ENCODE results near the gene CLCNKA. TPM values are rescaled to one million over a fixed set of nuclear protein-coding genes. Genes with fewer than 3 reads are reported as not detected.
A peak's percentile ranks its signal among the peaks of the same experiment; 100 is the strongest.
"Not testable (repeated sequence)": the region's sequence is repeated elsewhere in the genome, so short reads cannot be mapped to it uniquely, and the experiment has no call there.

Gene CLCNKA
- polyA plus RNA-seq, 1 donor from 2014 or later: not detected

DNA sequence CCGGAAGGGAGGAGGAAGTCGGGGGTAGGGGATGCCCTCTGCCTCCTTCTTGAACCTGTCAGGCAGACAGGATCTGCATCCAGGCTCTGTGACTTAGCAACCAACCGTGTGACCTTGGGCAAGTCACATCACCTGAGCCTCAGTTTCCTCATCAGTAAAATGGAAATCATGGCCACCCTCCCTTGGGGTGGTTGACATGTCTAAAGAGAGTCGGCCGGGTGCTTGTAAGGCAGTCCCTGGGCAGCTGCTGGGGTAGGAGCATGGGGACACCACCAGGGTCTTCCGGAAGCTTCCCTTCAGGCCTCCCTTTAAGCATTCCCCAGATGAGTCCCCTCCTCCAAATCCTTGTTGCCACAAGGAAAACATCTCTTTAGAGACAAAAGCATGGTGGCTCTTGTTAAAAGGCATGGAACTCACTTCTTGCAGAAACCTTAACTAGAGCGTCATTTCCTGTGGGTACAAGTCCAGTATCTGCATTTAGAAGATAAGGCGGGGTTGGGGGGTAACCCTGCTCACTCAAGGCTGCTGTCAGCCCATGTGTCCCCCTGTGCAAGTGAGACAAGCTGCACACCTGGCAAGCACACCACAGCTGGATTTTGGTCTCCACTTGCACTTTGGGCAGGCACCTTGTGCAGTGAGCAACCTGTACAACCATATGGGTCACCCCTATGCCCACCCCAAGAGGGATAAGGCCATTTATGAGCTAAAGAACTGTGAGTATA, 32.1 kb downstream of the CLCNKA start:
- Mint-ChIP-seq H3K27ac (no peak overlapping the region), H3K9me3 (no peaks in the 10 kb centered on the region), H3K4me3 (peak overlapping the region in 1 of 4 donors; percentile 47), H3K27me3 (peaks cover 3% of the 10 kb centered on the region), H3K4me1 (peaks cover 0 to 6% (median 6%) of the 10 kb centered on the region in 3 donors), H3K36me3 (no peaks in the 10 kb centered on the region)

DNA sequence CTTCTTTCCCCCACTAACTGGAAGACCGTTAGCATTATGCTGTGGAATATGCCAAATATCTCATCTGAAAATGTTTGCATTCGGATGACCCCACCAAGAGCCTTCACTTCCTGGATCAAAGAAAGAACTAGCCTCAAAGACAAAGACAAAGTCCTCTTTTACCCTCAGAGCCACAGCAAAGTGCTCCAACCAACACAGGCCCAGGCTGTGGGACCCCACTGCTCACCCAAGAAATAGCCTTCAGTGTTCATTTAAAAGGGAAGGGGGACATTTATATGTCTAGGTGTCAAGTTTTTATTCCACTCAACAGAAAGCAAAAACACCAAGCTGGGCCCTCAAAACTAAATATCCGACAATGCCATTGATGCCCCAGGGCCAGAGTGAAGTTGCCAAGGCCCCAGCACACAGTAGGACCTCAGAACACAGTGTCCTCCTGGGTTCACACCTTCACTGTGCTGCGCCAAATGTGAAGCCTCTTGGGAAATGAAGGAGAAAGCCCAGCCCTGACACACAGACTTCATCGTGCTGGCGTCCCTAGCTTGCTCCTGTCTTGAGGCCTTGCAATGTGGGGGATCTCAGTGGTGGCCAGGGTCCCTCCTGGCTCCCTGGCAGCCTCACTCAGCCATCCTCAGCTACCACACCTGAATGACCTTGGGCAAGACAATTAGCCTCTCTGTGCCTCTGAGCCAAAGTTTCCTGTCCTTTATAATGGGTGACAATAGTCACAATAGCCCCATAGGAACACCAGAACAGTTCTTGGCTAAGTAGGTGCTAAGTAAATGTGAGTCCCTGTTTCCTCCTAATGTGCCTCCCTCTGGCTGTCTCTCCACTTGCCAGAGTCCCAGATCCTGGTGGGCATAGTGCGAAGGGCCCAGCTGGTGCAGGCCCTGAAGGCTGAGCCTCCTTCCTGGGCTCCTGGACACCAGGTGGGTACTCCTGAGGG, 33.0 kb downstream of the CLCNKA start:
- peaks cover 1% of the 10 kb centered on the region for H3K27me3 Mint-ChIP-seq
- H3K27ac Mint-ChIP-seq: no peak overlapping the region
- H3K4me1 Mint-ChIP-seq: peaks cover 0 to 6% (median 4%) of the 10 kb centered on the region in 3 donors
- H3K9me3 Mint-ChIP-seq: no peaks in the 10 kb centered on the region
- H3K36me3 Mint-ChIP-seq: no peaks in the 10 kb centered on the region
- no peak overlapping the region for H3K4me3 Mint-ChIP-seq

DNA sequence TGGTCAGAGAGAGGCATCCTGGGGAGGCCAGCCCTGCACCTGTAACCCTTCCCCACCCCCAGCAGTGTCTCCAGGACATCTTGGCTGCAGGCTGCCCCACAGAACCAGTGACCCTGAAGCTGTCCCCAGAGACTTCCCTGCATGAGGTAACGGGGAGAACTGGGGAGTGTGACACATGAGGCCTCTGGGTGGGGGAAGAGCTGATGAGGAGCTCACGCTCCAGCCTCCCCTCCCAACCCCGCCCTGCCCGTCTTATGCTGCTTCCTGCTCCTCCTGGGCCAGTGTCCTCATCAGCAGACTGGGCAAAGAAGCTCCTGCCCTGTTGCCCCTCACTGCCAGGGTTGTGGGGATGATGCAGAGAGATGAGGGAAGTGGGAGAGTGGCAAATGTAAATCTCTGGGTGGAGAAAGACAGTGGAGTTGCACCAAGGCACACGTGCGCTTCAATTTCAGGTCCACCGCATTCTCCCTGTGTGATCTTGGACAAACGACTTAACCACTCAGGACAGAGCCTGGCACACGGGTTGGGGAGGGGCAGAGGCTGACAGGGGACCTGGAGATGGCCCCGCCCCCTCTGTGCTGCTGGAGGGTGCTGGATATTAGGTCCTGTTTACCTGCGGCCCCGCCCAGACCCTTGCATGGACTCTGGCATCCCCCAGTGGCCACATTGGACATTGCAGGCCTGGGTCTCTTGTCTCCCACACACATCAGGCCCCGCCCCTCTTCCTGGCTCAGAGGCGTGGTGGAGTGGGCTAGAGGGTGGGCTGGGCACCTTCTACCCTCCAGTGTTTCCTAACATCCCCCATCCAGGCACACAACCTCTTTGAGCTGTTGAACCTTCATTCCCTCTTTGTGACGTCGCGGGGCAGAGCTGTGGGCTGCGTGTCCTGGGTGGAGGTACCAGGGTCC, 34.0 kb downstream of the CLCNKA start:
- H3K4me1 Mint-ChIP-seq: peaks cover 0 to 6% (median 4%) of the 10 kb centered on the region in 3 donors
- no peaks in the 10 kb centered on the region for H3K9me3 Mint-ChIP-seq
- H3K27me3 Mint-ChIP-seq: peaks cover 5% of the 10 kb centered on the region
- no peak overlapping the region for H3K27ac Mint-ChIP-seq
- H3K36me3 Mint-ChIP-seq: no peaks in the 10 kb centered on the region
- H3K4me3 Mint-ChIP-seq: peak overlapping the region in 2 of 4 donors; percentile 60 to 67

DNA sequence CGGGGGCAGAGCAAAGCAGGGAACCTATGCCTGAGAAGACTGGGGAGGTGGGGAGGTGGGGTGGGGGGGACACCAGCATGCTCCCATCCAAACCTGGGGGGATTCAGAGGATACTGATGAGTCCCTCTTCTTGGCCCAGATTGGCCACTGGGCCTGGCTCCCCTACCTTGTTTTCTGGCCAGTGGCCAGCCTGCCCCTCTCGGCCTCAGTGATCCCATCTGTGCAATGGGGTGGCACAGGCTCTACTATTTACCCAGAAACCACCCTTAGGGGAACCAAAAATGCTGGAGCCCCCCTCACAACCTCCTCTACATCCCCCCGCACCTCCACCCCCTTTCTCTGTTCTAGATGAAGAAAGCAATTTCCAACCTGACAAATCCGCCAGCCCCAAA, 34.7 kb downstream of the CLCNKA start:
- H3K27ac Mint-ChIP-seq, H3K9me3 Mint-ChIP-seq, H3K36me3 Mint-ChIP-seq: not testable (repeated sequence)

DNA sequence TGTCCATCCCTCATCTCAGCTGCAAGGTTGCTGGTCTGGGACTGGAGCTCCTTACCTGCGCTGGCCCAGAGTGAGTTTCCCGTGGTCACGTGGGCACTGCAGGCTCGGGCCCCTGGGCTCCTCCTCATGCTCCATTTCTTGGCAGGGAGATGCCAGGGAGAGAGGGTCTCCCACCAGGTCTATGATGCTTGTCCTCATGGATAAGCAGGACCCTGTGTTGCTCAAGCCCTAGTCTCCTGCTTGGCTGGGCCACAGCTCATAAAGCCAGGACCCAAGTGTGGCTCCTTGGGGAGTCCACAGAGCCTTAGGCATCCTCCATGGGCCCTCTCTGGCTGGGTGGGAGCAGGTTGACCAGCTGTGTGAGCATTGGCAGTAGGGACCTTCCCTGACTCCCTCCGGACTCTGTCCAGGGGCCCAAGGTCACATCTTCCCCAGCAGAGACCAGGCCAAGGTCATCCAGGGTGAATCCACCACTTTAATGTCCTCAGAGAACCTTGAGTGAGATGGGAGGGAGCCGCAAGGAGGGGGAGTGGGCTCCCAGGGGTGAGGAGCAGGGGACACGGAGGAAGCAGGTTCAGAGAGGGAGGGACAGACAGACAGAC, 35.6 kb downstream of the CLCNKA start:
- H3K4me3 Mint-ChIP-seq, H3K4me1 Mint-ChIP-seq, H3K9me3 Mint-ChIP-seq, H3K27me3 Mint-ChIP-seq, H3K27ac Mint-ChIP-seq, H3K36me3 Mint-ChIP-seq: not testable (repeated sequence)

More for the DNA sequence above, 34.7 kb downstream of the CLCNKA start:
- not testable (repeated sequence) for H3K4me3 Mint-ChIP-seq, H3K27me3 Mint-ChIP-seq, H3K4me1 Mint-ChIP-seq

DNA sequence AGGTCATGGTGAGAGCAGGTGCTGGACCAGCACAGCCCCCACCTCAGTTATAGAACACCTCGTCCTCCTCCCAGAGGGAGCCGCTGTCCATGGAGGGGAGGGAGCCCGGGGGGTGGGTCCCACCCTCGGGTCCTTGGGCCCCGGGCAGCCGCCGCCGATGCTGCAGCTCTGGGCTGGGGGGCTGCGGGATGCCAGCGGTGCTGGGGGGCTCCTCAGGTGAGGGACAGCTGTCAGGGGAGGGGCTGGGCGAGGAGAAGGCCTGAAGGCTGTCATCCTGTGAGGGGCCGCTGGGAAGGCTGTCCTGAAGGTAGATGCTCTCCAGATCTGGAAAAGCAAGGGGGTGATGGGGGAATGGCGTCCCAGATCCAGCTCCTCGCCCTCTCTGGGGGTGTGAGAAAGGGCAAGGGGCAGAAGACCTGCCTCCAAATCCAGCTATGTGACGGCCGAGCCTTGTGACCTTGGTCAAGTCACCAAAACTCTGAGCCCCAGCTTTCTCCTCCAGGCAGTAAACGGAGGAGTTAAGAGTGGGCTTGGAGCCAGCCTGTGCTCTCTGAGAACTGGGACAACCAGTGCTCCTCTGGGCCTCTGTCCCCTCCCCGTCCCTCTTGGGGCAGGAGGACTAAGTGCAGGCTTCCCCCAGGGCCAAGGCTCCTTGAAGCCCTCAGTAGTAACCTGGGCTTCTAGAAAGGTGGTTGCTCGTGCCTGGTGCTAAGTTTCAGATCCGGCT, 36.7 kb downstream of the CLCNKA start:
- not testable (repeated sequence) for H3K36me3 Mint-ChIP-seq, H3K27me3 Mint-ChIP-seq, H3K9me3 Mint-ChIP-seq, H3K4me3 Mint-ChIP-seq, H3K27ac Mint-ChIP-seq, H3K4me1 Mint-ChIP-seq

DNA sequence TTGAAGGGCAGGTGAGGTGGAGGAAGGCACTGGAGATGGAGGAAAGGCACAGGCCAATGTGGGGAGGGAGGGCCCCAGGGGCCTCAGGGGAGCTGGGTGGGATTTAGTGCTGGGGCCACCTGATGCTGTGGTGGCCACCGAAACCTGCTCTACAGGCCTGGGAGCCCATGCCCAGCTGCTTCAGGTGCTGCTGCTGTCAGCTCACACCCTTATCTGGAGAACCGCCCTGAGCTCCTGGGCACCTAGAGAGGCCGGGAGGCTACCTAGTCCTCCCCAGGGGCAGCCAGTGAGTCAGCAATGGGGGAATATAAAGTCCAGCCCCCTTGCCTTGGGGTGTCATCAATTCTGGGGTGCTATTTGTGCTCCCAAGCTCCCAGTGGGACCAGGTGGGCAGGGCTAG, 39.4 kb downstream of the CLCNKA start:
- Mint-ChIP-seq H3K27ac (no peak overlapping the region), H3K4me3 (no peak overlapping the region), H3K4me1 (peaks cover 0 to 2% (median under 1%) of the 10 kb centered on the region in 3 donors), H3K9me3 (no peaks in the 10 kb centered on the region), H3K27me3 (peaks cover 17% of the 10 kb centered on the region), H3K36me3 (peaks cover 1% of the 10 kb centered on the region)

DNA sequence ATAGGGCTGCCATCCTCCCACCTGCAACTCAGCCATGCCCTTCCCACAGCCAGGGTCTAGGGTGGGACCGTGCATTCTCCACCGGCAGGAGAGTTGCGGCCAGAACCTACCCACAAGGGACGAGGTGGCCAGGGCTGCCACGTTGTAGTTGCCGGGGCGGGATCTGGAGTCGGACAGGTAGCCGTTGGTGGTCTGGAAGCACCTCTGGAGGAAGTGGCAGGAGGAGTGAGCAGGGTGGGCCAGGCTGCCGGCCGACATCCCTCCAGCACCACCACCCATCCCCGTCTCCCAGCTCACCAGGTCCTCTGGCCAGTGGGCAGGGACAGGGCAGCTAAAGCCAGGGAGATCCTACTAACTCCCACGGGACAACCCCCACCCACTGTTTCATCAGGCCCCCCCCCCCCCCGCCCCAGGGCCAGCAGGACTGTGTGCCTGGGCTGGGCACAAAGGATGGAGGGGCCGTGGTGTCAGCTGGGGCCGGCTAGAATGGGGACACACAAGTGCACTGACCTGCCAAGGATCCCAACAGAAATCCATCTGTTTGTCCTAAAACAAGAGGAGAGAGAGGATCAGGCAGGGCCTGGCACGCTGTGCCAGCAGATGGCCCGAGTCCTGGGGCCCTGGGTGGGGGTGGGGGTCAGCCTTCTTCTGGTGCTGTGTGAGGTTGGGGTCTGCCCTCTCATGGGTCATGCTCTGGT, 40.3 kb downstream of the CLCNKA start:
- H3K4me3 Mint-ChIP-seq, H3K36me3 Mint-ChIP-seq, H3K4me1 Mint-ChIP-seq, H3K9me3 Mint-ChIP-seq, H3K27ac Mint-ChIP-seq: not testable (repeated sequence)
- peaks cover 17% of the 10 kb centered on the region for H3K27me3 Mint-ChIP-seq

DNA sequence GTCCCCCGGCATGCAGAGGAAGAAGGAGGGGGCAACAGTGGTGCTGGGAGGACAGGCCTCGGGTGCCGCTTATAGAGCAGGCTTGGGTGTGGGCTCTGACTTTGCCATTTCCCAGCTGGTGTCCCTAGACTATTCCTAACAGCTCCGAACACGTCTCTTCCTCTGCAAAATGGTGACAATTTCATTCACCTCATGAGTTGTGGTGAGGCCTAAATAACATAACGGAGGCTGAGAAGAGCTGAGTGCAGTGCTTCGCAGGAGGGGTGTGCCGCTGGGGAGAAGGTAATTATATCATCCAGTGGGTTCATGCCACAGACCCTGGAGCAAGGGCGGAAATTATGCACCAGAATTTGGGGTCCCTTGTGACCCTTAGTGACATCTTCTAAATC, 40.8 kb downstream of the CLCNKA start:
- H3K9me3 Mint-ChIP-seq, H3K4me1 Mint-ChIP-seq, H3K27ac Mint-ChIP-seq, H3K4me3 Mint-ChIP-seq, H3K36me3 Mint-ChIP-seq: not testable (repeated sequence)
- peaks cover 22% of the 10 kb centered on the region for H3K27me3 Mint-ChIP-seq

DNA sequence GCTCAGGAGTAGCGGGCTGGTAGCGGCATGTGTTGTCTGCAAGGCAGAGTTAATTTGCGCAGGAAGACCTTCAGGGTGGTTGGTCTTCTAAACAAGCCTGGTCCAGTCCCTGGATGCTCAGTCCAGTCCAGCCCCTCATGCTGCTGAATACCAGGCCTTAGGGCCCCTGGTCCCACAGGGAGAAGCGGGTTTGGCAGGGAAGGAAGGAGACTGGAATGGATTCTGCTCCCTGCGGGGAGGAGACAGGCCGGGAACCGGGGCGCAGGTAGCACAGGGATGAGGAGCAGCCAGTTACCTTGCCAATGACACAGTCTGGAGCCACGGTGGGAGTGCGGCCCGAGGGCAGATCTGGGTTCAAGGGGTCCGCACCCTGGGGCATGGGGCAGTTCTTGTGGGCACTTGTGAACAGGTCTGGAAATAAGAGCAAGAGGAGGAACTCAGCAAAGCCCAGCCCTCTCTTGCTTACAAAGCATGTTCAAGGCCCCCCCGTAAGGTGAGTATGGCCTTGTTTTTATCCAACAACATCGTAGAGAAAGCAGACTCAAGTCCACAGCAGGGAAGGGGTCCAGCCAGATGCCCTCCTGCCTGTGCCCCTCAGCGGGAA, 41.5 kb downstream of the CLCNKA start:
- H3K4me3 Mint-ChIP-seq: peak overlapping the region in 1 of 4 donors; percentile 41
- H3K27ac Mint-ChIP-seq: no peak overlapping the region
- no peaks in the 10 kb centered on the region for H3K9me3 Mint-ChIP-seq
- H3K36me3 Mint-ChIP-seq: peaks cover 1% of the 10 kb centered on the region
- peaks cover 22% of the 10 kb centered on the region for H3K27me3 Mint-ChIP-seq
- H3K4me1 Mint-ChIP-seq: peaks cover 0 to 2% (median 0%) of the 10 kb centered on the region in 3 donors

DNA sequence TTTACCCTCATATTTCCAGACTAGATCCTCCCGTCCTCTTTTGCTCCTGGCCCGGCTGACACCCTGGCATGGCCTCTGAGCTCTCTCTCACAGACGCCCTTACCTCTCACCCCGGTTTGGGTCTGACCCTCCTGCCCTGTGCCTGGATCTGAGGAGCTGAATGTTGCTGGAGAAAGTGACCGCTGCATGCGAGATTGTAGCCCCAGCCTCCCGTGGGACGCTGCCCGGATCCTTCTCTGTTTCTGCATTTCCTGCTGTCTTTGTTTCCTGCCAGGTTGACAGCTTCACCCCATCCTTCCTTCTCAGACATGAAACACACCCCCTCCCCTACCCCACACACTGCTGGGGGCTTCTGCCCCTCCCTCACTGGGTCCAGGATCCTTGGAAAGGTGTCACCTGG, 42.1 kb downstream of the CLCNKA start:
- H3K27me3 Mint-ChIP-seq: peaks cover 22% of the 10 kb centered on the region
- no peak overlapping the region for H3K4me3 Mint-ChIP-seq
- peak overlapping the region in 1 of 3 donors; percentile 54 for H3K27ac Mint-ChIP-seq
- H3K36me3 Mint-ChIP-seq: peaks cover 1% of the 10 kb centered on the region
- H3K4me1 Mint-ChIP-seq: peaks cover 0 to 2% (median 0%) of the 10 kb centered on the region in 3 donors
- H3K9me3 Mint-ChIP-seq: no peaks in the 10 kb centered on the region

DNA sequence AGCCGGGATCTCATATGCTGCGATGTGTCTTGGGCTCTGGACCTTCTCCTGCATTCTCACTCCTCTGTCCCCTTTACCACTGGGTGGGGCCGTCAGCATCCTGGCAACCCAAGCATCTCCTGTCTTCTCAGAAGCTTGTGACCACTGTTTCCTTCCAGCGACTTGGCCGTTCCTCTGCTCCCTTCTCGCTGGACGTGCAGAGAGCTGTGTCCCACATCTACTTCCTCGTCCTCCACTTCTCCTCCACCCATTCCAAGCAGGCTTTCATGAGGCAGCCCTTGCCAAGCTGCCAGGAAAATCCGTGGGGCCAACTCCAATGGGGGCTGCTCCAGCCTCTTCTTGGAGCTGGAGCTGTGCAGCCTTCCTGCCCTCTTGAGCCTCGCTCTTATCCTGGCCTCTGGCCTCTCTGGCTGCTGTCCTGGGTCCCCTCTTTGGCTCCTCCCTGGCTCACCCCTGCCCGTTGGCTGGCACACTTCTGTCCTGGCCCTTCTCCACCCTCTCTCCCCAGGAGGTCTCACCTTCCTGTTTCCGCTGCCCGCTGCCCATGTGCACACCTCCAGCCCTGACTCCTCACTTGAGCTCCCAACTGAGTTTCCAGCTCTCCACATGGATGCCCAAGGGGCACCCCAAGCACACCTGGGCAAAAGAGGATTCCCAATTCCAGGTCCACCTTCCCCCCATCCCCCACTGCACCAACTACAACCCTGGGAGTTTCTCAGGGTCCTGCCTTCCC, 42.9 kb downstream of the CLCNKA start:
- H3K36me3 Mint-ChIP-seq: peaks cover 1% of the 10 kb centered on the region
- H3K4me1 Mint-ChIP-seq: peaks cover 0 to 2% (median 0%) of the 10 kb centered on the region in 3 donors
- H3K27me3 Mint-ChIP-seq: peaks cover 22% of the 10 kb centered on the region
- H3K4me3 Mint-ChIP-seq: peak overlapping the region in 1 of 4 donors; percentile 28
- no peaks in the 10 kb centered on the region for H3K9me3 Mint-ChIP-seq
- H3K27ac Mint-ChIP-seq: no peak overlapping the region

DNA sequence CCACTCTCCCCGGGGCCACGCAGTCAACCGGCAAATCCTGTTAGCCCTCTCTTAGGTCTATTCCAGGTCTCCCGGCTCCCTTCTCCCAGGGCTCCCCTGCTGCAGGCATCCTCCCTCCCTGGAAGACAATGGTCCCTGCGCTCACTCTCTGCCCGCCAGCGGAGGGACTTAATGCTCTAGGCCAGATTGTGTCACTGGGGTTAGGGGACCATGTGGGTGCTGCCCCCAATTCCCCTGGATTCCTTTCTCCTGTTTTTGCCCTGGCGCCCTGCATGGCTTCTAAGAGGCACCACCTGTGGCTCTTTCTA, 43.4 kb downstream of the CLCNKA start:
- no peak overlapping the region for H3K27ac Mint-ChIP-seq
- peaks cover 0 to 3% (median 0%) of the 10 kb centered on the region in 3 donors for H3K4me1 Mint-ChIP-seq
- no peak overlapping the region for H3K4me3 Mint-ChIP-seq
- no peaks in the 10 kb centered on the region for H3K9me3 Mint-ChIP-seq
- H3K36me3 Mint-ChIP-seq: peaks cover 1% of the 10 kb centered on the region
- peaks cover 22% of the 10 kb centered on the region for H3K27me3 Mint-ChIP-seq
